Measurements from ENCODE around the gene KHDC1. TPM values are rescaled to one million over a fixed set of nuclear protein-coding genes. Genes with fewer than 3 reads are reported as not detected.
"Not testable (repeated sequence)": the region's sequence is repeated elsewhere in the genome, so short reads cannot be mapped to it uniquely, and the experiment has no call there.

Gene KHDC1
- total and polyA plus RNA-seq, 4 donors: 0.16 to 0.42 (median 0.25) TPM; not detected in 1

DNA sequence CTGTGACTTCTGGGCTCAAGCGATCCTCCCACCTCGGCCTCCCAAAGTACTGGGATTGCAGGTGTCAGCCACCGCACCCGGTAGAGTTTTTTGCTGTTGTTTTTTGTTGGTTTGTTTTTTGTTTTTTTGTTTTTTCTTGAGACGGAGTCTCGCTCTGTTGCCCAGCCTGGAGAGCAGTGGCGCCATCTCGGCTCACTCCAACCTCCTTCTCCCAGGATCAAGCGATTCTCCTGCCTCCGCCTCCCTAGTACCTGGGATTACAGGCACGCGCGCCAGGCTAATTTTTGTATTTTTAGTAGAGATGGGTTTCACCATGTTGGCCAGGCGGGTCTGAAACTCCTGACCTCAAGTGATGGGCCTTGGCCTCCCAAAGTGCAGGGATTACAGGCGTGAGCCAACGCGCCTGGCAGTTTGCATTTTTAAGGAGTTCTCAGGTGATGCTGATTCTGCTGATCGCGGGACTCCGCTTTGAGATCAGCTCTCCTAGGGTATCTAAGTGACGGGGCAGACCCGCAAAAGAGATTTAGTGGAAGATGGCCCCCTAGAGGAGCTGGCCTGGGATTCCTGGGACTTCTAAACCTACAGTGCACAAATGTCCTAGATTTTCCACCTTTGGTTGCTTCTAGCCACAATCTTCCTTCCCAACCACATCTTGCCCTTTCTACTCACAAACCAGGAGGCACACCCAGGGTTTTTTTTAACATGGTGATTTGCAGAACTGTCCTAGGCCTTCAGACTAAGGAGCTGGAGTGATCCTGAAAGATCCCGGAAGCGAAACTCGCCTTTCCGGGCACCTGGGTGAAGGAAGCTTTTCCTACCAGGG, 45.9 kb upstream of the KHDC1 start:
- H3K9ac ChIP-seq (ENCODE audit: low read depth in 1 of 2, low read length in 2 of 2): no peak overlapping the region
- WGBS: 85% methylated on average over 26 of the region's 26 CpGs
- no peak overlapping the region for H3K27ac ChIP-seq (ENCODE audit: low read depth in 1 of 2, low read length in 2 of 2)
- no peak overlapping the region for H3K4me3 ChIP-seq (ENCODE audit: low read depth in 1 of 3, low read length in 3 of 3)
- TF ChIP-seq, protein P1, sequence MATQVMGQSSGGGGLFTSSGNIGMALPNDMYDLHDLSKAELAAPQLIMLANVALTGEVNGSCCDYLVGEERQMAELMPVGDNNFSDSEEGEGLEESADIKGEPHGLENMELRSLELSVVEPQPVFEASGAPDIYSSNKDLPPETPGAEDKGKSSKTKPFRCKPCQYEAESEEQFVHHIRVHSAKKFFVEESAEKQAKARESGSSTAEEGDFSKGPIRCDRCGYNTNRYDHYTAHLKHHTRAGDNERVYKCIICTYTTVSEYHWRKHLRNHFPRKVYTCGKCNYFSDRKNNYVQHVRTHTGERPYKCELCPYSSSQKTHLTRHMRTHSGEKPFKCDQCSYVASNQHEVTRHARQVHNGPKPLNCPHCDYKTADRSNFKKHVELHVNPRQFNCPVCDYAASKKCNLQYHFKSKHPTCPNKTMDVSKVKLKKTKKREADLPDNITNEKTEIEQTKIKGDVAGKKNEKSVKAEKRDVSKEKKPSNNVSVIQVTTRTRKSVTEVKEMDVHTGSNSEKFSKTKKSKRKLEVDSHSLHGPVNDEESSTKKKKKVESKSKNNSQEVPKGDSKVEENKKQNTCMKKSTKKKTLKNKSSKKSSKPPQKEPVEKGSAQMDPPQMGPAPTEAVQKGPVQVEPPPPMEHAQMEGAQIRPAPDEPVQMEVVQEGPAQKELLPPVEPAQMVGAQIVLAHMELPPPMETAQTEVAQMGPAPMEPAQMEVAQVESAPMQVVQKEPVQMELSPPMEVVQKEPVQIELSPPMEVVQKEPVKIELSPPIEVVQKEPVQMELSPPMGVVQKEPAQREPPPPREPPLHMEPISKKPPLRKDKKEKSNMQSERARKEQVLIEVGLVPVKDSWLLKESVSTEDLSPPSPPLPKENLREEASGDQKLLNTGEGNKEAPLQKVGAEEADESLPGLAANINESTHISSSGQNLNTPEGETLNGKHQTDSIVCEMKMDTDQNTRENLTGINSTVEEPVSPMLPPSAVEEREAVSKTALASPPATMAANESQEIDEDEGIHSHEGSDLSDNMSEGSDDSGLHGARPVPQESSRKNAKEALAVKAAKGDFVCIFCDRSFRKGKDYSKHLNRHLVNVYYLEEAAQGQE (IDR thresholded peaks at IDR 0.05): no peak
- TF ChIP-seq FOXA1 (IDR thresholded peaks at IDR 0.05): no peak
- no peak for TF ChIP-seq HNF4A (conservative IDR thresholded peaks at IDR 0.05)
- TF ChIP-seq, protein P2, sequence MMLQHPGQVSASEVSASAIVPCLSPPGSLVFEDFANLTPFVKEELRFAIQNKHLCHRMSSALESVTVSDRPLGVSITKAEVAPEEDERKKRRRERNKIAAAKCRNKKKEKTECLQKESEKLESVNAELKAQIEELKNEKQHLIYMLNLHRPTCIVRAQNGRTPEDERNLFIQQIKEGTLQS (IDR thresholded peaks at IDR 0.05): no peak
- TF ChIP-seq SP1 (IDR thresholded peaks at IDR 0.05): no peak
- TF ChIP-seq, protein P3, sequence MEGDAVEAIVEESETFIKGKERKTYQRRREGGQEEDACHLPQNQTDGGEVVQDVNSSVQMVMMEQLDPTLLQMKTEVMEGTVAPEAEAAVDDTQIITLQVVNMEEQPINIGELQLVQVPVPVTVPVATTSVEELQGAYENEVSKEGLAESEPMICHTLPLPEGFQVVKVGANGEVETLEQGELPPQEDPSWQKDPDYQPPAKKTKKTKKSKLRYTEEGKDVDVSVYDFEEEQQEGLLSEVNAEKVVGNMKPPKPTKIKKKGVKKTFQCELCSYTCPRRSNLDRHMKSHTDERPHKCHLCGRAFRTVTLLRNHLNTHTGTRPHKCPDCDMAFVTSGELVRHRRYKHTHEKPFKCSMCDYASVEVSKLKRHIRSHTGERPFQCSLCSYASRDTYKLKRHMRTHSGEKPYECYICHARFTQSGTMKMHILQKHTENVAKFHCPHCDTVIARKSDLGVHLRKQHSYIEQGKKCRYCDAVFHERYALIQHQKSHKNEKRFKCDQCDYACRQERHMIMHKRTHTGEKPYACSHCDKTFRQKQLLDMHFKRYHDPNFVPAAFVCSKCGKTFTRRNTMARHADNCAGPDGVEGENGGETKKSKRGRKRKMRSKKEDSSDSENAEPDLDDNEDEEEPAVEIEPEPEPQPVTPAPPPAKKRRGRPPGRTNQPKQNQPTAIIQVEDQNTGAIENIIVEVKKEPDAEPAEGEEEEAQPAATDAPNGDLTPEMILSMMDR (IDR thresholded peaks at IDR 0.05; ENCODE audit: low read depth, low read length, missing input control): no peak
- TF ChIP-seq, protein P4, sequence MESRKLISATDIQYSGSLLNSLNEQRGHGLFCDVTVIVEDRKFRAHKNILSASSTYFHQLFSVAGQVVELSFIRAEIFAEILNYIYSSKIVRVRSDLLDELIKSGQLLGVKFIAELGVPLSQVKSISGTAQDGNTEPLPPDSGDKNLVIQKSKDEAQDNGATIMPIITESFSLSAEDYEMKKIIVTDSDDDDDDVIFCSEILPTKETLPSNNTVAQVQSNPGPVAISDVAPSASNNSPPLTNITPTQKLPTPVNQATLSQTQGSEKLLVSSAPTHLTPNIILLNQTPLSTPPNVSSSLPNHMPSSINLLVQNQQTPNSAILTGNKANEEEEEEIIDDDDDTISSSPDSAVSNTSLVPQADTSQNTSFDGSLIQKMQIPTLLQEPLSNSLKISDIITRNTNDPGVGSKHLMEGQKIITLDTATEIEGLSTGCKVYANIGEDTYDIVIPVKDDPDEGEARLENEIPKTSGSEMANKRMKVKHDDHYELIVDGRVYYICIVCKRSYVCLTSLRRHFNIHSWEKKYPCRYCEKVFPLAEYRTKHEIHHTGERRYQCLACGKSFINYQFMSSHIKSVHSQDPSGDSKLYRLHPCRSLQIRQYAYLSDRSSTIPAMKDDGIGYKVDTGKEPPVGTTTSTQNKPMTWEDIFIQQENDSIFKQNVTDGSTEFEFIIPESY (IDR thresholded peaks at IDR 0.05): no peak
- no peak for TF ChIP-seq HNF4G (IDR thresholded peaks at IDR 0.05)
- no peak for TF ChIP-seq EGR1 (IDR thresholded peaks at IDR 0.05; ENCODE audit: low read depth in 2 of 2)
- TF ChIP-seq TAF1 (conservative IDR thresholded peaks at IDR 0.05): no peak
- peaks cover 3 to 9% (median 7%) of the 10 kb centered on the region in 4 donors for H3K4me1 ChIP-seq (ENCODE audit: control insufficient read depth in 4 of 4, insufficient read depth in 4 of 4, low read length in 3 of 4)
- no peaks in the 10 kb centered on the region for H3K27me3 ChIP-seq (ENCODE audit: control insufficient read depth in 4 of 4, insufficient read depth in 4 of 4, low read length in 3 of 4)
- H3K9me3 ChIP-seq (ENCODE audit: control insufficient read depth in 4 of 4, low read length in 3 of 4): no peaks in the 10 kb centered on the region
- no peak for DNase-seq (ENCODE audit: low spot score)
- H3K36me3 ChIP-seq (ENCODE audit: control insufficient read depth in 4 of 4, insufficient read depth in 3 of 4, low read depth in 1 of 4, low read length in 3 of 4): no peaks in the 10 kb centered on the region

DNA sequence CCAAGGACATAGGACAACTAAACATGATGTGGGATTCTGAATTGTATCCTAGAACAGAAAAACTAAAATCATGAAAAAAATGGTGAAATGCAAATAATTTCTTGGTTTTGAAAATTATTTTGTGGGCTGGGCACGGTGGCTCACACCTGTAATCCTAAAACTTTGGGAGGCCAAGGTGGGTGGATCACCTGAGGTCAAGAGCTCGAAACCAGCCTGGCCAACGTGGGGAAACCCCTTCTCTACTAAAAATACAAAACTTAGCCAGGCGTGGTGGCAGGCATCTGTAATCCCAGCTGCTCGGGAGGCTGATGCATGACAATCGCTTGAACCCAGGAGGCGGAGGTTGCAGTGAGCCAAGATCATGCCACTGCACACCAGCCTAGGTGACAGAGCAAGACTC, 40.8 kb upstream of the KHDC1 start:
- not testable (repeated sequence) for H3K4me3 ChIP-seq (ENCODE audit: low read depth in 1 of 3, low read length in 3 of 3); H3K9ac ChIP-seq (ENCODE audit: low read depth in 1 of 2, low read length in 2 of 2); DNase-seq (ENCODE audit: low spot score); H3K4me1 ChIP-seq (ENCODE audit: control insufficient read depth in 4 of 4, insufficient read depth in 4 of 4, low read length in 3 of 4); H3K27ac ChIP-seq (ENCODE audit: low read depth in 1 of 2, low read length in 2 of 2); H3K27me3 ChIP-seq (ENCODE audit: control insufficient read depth in 4 of 4, insufficient read depth in 4 of 4, low read length in 3 of 4); H3K9me3 ChIP-seq (ENCODE audit: control insufficient read depth in 4 of 4, low read length in 3 of 4); H3K36me3 ChIP-seq (ENCODE audit: control insufficient read depth in 4 of 4, insufficient read depth in 3 of 4, low read depth in 1 of 4, low read length in 3 of 4)
- 89% methylated on average over 7 of the region's 7 CpGs for WGBS
